SU-DHL-6 (cell line): ENCODE results near the gene CDKAL1.

Experiments
- CTCF ChIP-seq: fragments of 200-600 bp; sonication (generic); IDR thresholded peaks from one replicate; pipeline ENCODE4 v1.5.1; 2017; ENCODE audit warnings: antibody characterized with exemption, mild to moderate bottlenecking, low read length, moderate library complexity; ENCODE audit not compliant: insufficient read depth, poor library complexity, severe bottlenecking
- EZH2phosphoT487 ChIP-seq: fragments of 200-600 bp; sonication (generic), shearing (Covaris generic); conservative IDR thresholded peaks from 2 replicates; pipeline ENCODE4 v1.6.1; 2018; ENCODE audit warnings: mild to moderate bottlenecking, antibody characterized with exemption, low read length, moderate library complexity, mixed read lengths

DNA sequence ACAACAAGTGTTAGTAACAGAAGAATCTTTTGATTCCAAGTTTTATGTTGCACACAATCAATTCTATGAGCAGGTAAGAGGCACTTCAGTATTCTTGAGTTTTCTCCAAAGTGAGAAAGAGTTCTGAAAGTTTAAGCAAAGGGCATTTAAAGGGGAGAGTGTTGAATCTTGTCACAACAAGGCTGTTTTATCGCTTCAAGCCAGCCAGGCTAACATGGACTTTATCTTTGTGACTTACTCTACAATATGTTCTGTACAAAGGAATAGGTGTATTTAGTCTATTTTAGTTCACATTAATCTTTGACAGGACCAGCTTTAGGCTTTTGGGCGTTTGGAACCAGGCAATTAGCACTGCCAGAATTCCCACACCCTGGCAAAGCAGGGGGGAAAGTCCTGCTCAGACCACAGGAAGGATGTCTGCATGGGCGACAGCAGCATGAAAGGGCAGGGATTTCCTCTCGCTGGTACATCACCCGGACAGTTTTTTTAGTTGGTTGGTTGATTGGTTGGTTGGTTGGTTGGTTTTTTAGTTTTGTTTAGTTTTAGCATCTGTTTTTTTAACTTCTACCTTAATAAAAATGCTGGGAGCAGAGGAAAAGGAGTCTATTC lies 663.9 kb downstream of the CDKAL1 start:
- TF ChIP-seq CTCF (no peak), EZH2phosphoT487 (no peak)
